BLaER1 treated with 17β-estradiol and CSF1 and Interleukin-3, amounts not matched to agents 10 nM and 100 nM (cell line): ENCODE measurements around the gene TMEM63A.
"Not testable (repeated sequence)": the region's sequence is repeated elsewhere in the genome, so short reads cannot be mapped to it uniquely, and the experiment has no call there.

Source experiments
- H3K27ac ChIP-seq, 11 experiments: shearing (Covaris generic); formaldehyde crosslinking; 2 replicates each; pipeline ENCODE4 v1.8.1; 2022
- H3K27me3 ChIP-seq, 11 experiments: shearing (Covaris generic); formaldehyde crosslinking; 2 replicates each; pipeline ENCODE4 v1.8.1; 2022
- H3K36me3 ChIP-seq, 11 experiments: shearing (Covaris generic); formaldehyde crosslinking; 2 replicates each; pipeline ENCODE4 v1.8.1; 2022
- H3K4me1 ChIP-seq, 10 experiments: shearing (Covaris generic); formaldehyde crosslinking; 2 replicates each; pipeline ENCODE4 v1.8.1; 2022
- H3K4me2 ChIP-seq, 11 experiments: shearing (Covaris generic); formaldehyde crosslinking; 2 replicates each; pipeline ENCODE4 v1.8.1; 2022
- H3K4me3 ChIP-seq, 10 experiments: shearing (Covaris generic); formaldehyde crosslinking; 2 replicates each; pipeline ENCODE4 v1.8.1; 2022
- H3K9ac ChIP-seq, 11 experiments: shearing (Covaris generic); formaldehyde crosslinking; 2 replicates each; pipeline ENCODE4 v1.8.1; 2022
- H3K9me3 ChIP-seq, 11 experiments: shearing (Covaris generic); formaldehyde crosslinking; replicated peaks in 1 of 11; 2 replicates each; pipeline ENCODE4 v1.8.1; 2022
- H4K20me1 ChIP-seq, 11 experiments: shearing (Covaris generic); formaldehyde crosslinking; 2 replicates each; pipeline ENCODE4 v1.8.1; 2022
- Cebpa-rat ChIP-seq, 11 experiments: shearing (Covaris generic); IDR thresholded peaks; 2 replicates each; pipeline ENCODE4 v1.8.1; 2022

TMEM63A gene

DNA sequence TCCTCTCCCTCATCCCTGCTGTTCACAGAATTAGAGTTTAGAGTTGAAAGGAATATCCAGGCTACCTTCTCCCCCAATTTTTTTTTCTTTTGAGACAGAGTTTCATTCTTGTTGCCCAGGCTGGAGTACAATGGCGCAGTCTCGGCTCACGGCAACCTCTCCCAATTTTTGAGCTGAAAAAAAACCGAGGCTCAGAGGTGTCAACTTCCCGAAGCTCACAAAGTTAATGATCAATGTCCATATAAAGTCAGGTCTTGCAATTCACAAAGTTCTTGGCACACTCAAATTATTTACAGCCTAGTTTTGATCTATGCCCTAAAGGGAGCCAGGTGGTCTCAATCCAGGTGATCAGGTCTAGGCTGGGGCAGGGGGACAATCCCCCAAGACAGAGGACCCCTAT is 7.6 kb upstream of the TMEM63A start:
- no peaks in the 10 kb centered on the region for H4K20me1 ChIP-seq
- H3K4me1 ChIP-seq, result peaks cover 0 to 17% (median 10%) of the 10 kb centered on the region in 10 experiments; a peak in 13 of 20 replicates
- H3K36me3 ChIP-seq, result no peaks in the 10 kb centered on the region
- no peak overlapping the region for H3K27ac ChIP-seq
- TF ChIP-seq Cebpa-rat (IDR thresholded peaks at IDR 0.05), result no peak
- no peak overlapping the region for H3K4me2 ChIP-seq
- no peak overlapping the region for H3K4me3 ChIP-seq
- H3K9ac ChIP-seq, result no peak overlapping the region
- peaks cover 0 to 16% (median 8%) of the 10 kb centered on the region in 11 experiments; a peak in 10 of 22 replicates for H3K27me3 ChIP-seq
- no peaks in the 10 kb centered on the region for H3K9me3 ChIP-seq

DNA sequence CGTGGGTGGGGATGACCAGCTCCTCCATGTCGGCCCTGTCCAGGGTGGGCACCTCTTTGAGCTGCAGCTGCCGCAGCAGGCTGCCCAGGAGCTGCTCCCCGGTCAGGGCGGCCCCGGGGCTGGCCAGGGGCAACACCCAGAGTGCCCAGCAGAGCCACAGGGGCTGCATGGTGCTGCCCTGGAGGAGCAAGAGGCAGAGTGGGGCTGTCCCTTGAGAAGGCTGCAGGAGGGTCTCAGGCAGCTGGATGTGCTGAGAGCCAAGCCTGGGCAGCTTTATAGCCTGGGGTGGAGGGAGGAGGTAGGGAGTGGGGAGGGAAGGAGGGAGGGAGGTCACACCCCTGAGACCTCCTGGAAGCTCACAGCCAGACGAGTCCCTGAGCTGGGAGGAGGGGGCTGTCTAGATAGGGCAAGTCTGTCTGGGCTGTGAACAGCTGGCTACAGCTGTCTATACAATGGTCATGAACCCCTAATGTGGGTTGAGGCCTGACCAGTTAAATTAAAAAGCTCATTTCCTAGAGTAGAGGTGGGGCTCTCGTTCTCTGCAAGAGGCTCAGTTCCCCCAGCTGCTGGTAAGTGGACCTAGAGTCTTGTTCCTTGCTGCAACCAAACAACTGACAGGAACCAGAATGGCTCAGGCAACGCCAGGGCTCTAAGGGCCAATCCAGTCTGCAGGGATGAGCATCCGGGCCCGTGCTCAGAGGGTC is 6.9 kb upstream of the TMEM63A start, which contains the start of gene LEFTY1:
TSS of gene LEFTY1 (minus strand) at position 249 of the 704 bp plus-strand sequence. CDS start at position 169, 80 bp downstream.
- TF ChIP-seq Cebpa-rat (IDR thresholded peaks at IDR 0.05), result no peak
- no peaks in the 10 kb centered on the region for H3K9me3 ChIP-seq
- H3K36me3 ChIP-seq, result no peaks in the 10 kb centered on the region
- no peak within 1 kb of the TSS for H3K4me3 ChIP-seq
- peaks cover under 1 to 21% (median 12%) of the 10 kb centered on the region in 11 experiments; a peak in 18 of 22 replicates for H3K27me3 ChIP-seq
- peaks cover 0 to 17% (median 10%) of the 10 kb centered on the region in 10 experiments; a peak in 13 of 20 replicates for H3K4me1 ChIP-seq
- H4K20me1 ChIP-seq, result no peaks in the 10 kb centered on the region
- H3K9ac ChIP-seq, result 0 out of 22 replicates have a peak within 1 kb of the TSS, but pooled peaks of 1 of the 11 experiments have one; percentile 15
- H3K27ac ChIP-seq, result no peak within 1 kb of the TSS
- peak within 1 kb of the TSS in 6 of 11 experiments; percentile 13 to 44 (median 36); a peak in 9 of 22 replicates for H3K4me2 ChIP-seq

DNA sequence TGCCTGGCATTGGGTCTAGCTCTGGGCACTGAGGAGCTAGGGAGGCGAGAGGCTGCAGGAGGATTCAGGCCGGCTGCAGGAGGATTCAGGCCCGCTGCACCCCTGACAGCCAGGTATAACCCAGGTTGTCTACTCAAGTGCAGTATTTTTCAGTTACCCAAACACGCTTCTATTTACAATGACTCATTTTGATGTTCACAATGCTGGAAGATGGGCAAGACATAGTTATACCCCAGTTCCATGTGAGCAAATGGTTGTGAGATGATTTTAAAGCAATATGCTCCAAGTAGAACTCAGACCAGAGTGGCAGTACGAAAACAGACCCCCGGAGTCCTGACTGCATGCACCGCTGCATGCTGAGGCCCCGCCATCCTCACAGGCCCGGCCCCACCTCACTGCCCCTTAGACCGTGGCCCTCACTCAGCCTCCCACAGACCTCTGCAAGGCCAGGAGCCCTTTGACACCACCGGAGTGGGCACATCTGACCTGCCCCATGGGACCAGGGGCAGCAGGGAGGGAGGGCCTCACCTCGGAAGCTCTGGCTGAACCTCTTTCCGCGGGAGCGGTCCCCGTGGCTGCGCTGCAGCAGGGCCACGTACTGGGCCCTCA is 6.2 kb upstream of the TMEM63A start:
- H3K9me3 ChIP-seq, result no peaks in the 10 kb centered on the region
- H3K4me1 ChIP-seq, result peaks cover 5 to 18% (median 12%) of the 10 kb centered on the region in 10 experiments; a peak in 15 of 20 replicates
- H3K4me2 ChIP-seq, result peak overlapping the region in 6 of 11 experiments; percentile 13 to 44 (median 36); a peak in 8 of 22 replicates
- H3K27ac ChIP-seq, result no peak overlapping the region
- TF ChIP-seq Cebpa-rat (IDR thresholded peaks at IDR 0.05), result no peak
- H3K4me3 ChIP-seq, result no peak overlapping the region
- H3K9ac ChIP-seq, result 0 out of 22 replicates have a peak overlapping the region, but pooled peaks of 1 of the 11 experiments have one; percentile 15
- H4K20me1 ChIP-seq, result no peaks in the 10 kb centered on the region
- peaks cover 7 to 27% (median 19%) of the 10 kb centered on the region in 11 experiments for H3K27me3 ChIP-seq
- no peaks in the 10 kb centered on the region for H3K36me3 ChIP-seq

DNA sequence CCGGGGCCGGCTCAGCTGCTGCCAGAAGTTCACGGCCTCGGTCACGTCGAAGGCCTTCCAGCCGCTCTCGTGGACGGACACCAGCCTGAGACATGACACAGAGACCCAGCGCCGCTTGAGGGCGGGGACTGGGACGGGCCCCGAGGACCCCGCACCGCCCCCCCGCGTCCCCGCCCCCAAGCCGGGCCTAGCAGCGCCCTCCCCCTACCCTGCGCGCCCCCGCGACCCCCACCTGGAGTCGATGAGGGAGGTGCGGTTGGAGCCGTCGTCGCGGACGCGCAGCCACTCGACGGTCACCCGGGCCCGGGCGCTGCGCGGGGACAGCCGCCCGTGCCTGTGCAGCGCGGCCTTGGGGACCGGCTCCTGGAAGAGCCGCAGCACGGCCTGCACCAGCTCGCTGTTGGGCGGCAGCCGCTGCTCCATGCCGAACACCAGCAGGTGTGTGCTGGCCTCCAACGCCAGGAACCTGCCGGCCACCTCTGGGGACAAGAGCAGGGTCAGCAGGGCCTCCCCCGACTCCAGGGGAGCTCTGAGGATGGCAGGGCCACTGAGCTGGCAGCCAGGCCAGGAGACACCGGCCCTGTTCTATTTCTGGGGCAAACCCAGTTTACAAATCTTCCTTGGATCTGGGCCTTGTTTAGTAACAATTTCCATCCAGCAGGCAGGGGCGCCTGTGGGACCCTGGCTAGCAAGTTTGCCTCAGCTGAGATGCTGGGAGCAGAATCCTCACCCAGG is 5.5 kb upstream of the TMEM63A start:
- H4K20me1 ChIP-seq, H3K9me3 ChIP-seq, H3K27ac ChIP-seq, H3K9ac ChIP-seq, H3K36me3 ChIP-seq, H3K4me3 ChIP-seq: not testable (repeated sequence)
- Histone ChIP-seq H3K4me2 (0 out of 22 replicates have a peak overlapping the region, but pooled peaks of 1 of the 11 experiments have one; percentile 38), H3K4me1 (peaks cover 9 to 25% (median 19%) of the 10 kb centered on the region in 10 experiments; a peak in 16 of 20 replicates), H3K27me3 (peaks cover 7 to 34% (median 25%) of the 10 kb centered on the region in 11 experiments)

DNA sequence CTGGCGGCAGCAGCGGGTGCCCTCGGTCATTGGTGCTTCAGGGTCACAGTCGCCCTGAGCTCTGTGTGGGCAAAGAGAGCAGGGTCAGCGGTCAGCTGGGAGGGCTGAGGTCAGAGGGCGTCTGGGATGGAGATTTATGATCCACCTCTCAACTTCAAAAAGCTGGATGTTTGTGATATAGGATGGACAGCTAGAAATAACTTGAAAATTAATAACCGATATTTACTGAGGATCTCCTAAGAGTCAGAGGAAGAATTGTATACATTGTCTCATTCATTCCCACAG is 4.8 kb upstream of the TMEM63A start:
- H3K36me3 ChIP-seq, result no peaks in the 10 kb centered on the region
- peaks cover 9 to 26% (median 19%) of the 10 kb centered on the region in 10 experiments; a peak in 16 of 20 replicates for H3K4me1 ChIP-seq
- no peak overlapping the region for H3K27ac ChIP-seq
- H3K9ac ChIP-seq, result no peak overlapping the region
- peaks cover 7 to 37% (median 28%) of the 10 kb centered on the region in 11 experiments for H3K27me3 ChIP-seq
- TF ChIP-seq Cebpa-rat (IDR thresholded peaks at IDR 0.05), result no peak
- no peak overlapping the region for H3K4me3 ChIP-seq
- H3K4me2 ChIP-seq, result no peak overlapping the region
- H4K20me1 ChIP-seq, result no peaks in the 10 kb centered on the region
- H3K9me3 ChIP-seq, result no peaks in the 10 kb centered on the region

DNA sequence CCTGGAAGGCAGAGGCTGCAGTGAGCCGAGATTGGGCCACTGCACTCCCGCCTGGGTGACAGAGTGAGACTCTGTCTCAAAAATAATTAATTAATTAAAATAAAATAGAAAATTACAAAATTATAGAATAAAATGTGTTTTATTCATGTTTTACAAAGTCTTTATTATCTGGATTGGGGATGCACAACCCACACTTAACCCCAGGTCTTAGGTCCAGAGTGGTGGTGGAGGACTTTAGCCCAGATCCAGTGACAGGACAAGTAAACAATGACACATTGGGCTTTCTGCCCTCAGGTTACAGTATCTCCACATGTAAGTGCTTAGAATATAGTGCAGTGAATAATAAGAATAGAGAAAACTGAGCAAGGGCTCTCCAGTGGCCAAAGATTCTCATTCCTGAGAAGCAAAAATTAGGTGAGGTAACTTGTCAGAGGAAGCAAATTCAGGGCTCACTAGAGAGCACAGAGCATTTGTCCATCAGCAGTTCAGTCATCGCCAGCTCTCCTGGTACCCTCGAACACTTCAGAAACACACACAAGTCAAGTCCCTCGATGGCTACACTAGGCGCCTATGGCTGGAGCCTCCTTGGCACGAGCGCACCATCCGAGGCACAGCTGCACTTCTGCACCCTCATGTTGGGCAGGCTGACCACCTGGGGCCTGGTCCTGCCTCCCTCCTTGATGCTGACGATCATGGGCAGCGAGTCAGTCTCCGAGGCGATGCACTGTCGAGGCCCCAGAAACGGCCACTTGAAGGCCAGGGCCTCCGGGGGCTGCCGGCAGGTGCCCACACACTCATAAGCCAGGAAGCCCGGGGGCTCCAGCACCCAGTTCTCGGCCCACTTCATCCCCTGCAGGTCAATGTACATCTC is 4.2 kb upstream of the TMEM63A start:
- H3K4me1 ChIP-seq, result peaks cover 10 to 27% (median 21%) of the 10 kb centered on the region in 10 experiments
- TF ChIP-seq Cebpa-rat (IDR thresholded peaks at IDR 0.05), result no peak
- H3K9me3 ChIP-seq, result no peaks in the 10 kb centered on the region
- H3K4me2 ChIP-seq, result no peak overlapping the region
- no peak overlapping the region for H3K4me3 ChIP-seq
- H3K36me3 ChIP-seq, result no peaks in the 10 kb centered on the region
- no peak overlapping the region for H3K27ac ChIP-seq
- H4K20me1 ChIP-seq, result peaks cover 0 to 2% (median 0%) of the 10 kb centered on the region in 11 experiments; a peak in 3 of 22 replicates
- no peak overlapping the region for H3K9ac ChIP-seq
- peaks cover 7 to 37% (median 28%) of the 10 kb centered on the region in 11 experiments for H3K27me3 ChIP-seq

DNA sequence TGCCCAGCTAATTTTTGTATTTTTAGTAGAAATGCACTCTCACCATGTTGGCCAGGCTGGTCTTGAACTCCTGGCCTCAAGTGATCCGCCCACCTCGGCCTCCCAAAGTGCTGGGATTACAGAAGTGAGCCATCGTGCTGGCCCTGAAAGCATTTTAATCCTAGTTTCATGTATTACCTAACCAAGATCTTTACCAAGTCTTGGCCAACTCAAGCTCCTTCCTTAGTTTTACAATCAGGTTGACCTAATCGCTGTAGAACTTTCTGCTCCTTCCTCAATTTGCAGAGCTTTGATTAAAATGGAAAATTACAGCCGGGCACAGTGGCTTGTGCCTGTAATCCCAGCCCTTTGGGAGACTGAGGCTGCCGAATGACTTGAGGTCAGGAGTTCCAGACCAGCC is 3.2 kb upstream of the TMEM63A start:
- Histone ChIP-seq H3K36me3 (no peaks in the 10 kb centered on the region), H4K20me1 (peaks cover 0 to 12% (median 6%) of the 10 kb centered on the region in 11 experiments; a peak in 11 of 22 replicates), H3K4me2 (no peak overlapping the region), H3K9ac (no peak overlapping the region), H3K27me3 (peaks cover 7 to 37% (median 28%) of the 10 kb centered on the region in 11 experiments), H3K27ac (no peak overlapping the region), H3K9me3 (no peaks in the 10 kb centered on the region), H3K4me1 (peaks cover 20 to 38% (median 31%) of the 10 kb centered on the region in 10 experiments), H3K4me3 (no peak overlapping the region)
- no peak for TF ChIP-seq Cebpa-rat (IDR thresholded peaks at IDR 0.05)

DNA sequence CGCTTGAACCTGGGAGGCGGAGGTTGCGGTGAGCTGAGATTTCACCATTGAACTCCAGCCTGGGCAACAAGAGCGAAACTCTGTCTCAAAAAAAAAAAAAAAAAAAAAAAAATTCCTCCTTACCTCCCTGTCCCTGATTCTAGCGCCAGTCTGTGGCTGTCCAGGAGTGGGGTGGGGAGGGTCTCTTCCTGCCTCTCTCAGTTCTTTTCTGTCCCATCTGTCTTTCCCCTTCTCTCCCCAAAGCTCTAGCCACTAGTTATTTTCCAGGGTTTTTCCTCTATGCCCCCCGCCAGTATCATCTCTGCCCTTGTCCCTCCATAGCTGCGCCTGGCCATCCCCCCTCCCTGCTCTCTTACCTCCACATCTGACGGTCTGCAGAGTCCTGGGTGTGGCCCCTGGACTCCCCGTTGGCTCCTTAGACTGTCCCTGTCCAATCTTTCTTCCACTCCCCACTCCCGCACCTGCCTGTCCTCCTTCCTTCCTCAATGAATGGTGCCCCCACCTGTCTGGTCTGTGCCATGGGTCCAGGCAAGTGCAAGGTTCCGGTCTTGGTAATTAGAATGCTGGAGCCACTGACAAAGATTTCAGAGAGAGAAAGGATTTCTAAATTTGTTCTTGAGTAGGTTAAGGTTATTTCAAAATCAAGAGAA is 1.6 kb upstream of the TMEM63A start:
- peak overlapping the region in 4 of 10 experiments; percentile 97 to 100 (median 100); a peak in 5 of 20 replicates for H3K4me3 ChIP-seq
- H3K9me3 ChIP-seq, result no peaks in the 10 kb centered on the region
- H3K27me3 ChIP-seq, result peaks cover 7 to 37% (median 28%) of the 10 kb centered on the region in 11 experiments
- H3K27ac ChIP-seq, result no peak overlapping the region
- H3K9ac ChIP-seq, result no peak overlapping the region; a peak in 1 of 22 replicates
- H3K4me2 ChIP-seq, result peak overlapping the region; percentile 95 to 100 (median 99); a peak in 19 of 22 replicates
- peaks cover 0 to 28% (median 17%) of the 10 kb centered on the region in 11 experiments; a peak in 13 of 22 replicates for H4K20me1 ChIP-seq
- TF ChIP-seq Cebpa-rat (IDR thresholded peaks at IDR 0.05), result no peak
- H3K36me3 ChIP-seq, result 0 out of 22 replicates have a peak, but pooled peaks cover 0 to 5% (median 0%) of the 10 kb centered on the region in 11 experiments
- peaks cover 36 to 46% (median 42%) of the 10 kb centered on the region in 10 experiments for H3K4me1 ChIP-seq
